Activated CD4-positive, CD25-positive, alpha-beta regulatory T cell (primary cell): ENCODE results near the gene CD209.

Experiments used
- DNase-seq, 4 experiments: peaks; one replicate each; lab custom pipeline; 2025; lab: John Stamatoyannopoulos, UW

The CD209 gene

GRCh38 chr19:7738023-7738422 is 9.3 kb downstream of the CD209 start:
- DNase-seq: no peak

- DNase-seq: no peak
Observed at GRCh38 chr19:7737215-7737614, 10.1 kb downstream of the CD209 start.

GRCh38 chr19:7736148-7736547 is 11.2 kb downstream of the CD209 start:
- no peak for DNase-seq

GRCh38 chr19:7734220-7735203 is 12.8 kb downstream of the CD209 start:
- DNase-seq: no peak

GRCh38 chr19:7733376-7733775 is 14.0 kb downstream of the CD209 start:
- DNase-seq: no peak

GRCh38 chr19:7732045-7732444 is 15.3 kb downstream of the CD209 start, which contains the start of gene CLEC4G:
Gene CLEC4G, minus strand, starts transcription at chr19:7732110. Its CDS starts 8 bp downstream, at chr19:7732102.
- no peak for DNase-seq

GRCh38 chr19:7731615-7732014 is 15.7 kb downstream of the CD209 start:
- DNase-seq: no peak

- DNase-seq: no peak
Observed at GRCh38 chr19:7731218-7731595, 16.1 kb downstream of the CD209 start.

- DNase-seq: no peak
Observed at GRCh38 chr19:7730286-7731217, 16.8 kb downstream of the CD209 start.

- no peak for DNase-seq
Observed at GRCh38 chr19:7729831-7730285, 17.5 kb downstream of the CD209 start.

- DNase-seq: no peak
Observed at GRCh38 chr19:7729211-7729610, 18.1 kb downstream of the CD209 start.

GRCh38 chr19:7725791-7726190 is 21.5 kb downstream of the CD209 start:
- no peak for DNase-seq

GRCh38 chr19:7722231-7722651 is 25.1 kb downstream of the CD209 start:
- no peak for DNase-seq

GRCh38 chr19:7720351-7720750 is 27.0 kb downstream of the CD209 start:
- DNase-seq: no peak

- no peak for DNase-seq
Observed at GRCh38 chr19:7718668-7719067, 28.7 kb downstream of the CD209 start.

- no peak for DNase-seq
Observed at GRCh38 chr19:7716762-7717161, 30.6 kb downstream of the CD209 start.

GRCh38 chr19:7715671-7716070 is 31.7 kb downstream of the CD209 start:
- DNase-seq: no peak

GRCh38 chr19:7710616-7711015 is 36.7 kb downstream of the CD209 start:
- DNase-seq: no peak

- no peak for DNase-seq
Observed at GRCh38 chr19:7709932-7710460, 37.3 kb downstream of the CD209 start.

GRCh38 chr19:7706955-7707456 is 40.3 kb downstream of the CD209 start:
- no peak for DNase-seq

- no peak for DNase-seq
Observed at GRCh38 chr19:7706188-7706954, 41.0 kb downstream of the CD209 start.
